AG20443 (cell line): Measurements from ENCODE around the gene AGMO.

ENCODE experiments used
- DNase-seq: peaks from one replicate; pipeline ENCODE4 v3.0.0; 2012; ENCODE audit warnings: low spot score, mixed read lengths

AGMO gene

DNA sequence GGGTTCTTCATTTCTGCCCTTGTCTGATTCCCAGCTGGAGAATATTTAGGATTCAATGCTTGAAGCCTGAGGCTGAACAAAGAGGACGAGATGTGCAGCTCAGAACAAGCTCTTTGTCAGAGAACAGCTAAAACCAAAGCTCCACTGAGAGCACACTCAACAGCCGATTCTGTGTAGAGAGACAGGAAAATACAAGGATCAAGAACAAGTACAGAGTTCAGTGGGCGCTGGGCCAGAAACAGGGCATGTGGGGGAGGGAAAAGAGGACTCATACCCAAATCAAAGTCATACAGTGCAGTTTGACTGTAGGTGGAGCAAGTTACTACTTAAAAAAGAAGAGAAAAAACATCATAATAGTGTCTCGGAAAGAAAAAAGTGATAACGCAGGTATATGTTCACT lies at the start of gene AGMO:
Gene AGMO (minus strand): TSS at position 181 of the 400 bp plus-strand sequence.
- DNase-seq, result no peak

DNA sequence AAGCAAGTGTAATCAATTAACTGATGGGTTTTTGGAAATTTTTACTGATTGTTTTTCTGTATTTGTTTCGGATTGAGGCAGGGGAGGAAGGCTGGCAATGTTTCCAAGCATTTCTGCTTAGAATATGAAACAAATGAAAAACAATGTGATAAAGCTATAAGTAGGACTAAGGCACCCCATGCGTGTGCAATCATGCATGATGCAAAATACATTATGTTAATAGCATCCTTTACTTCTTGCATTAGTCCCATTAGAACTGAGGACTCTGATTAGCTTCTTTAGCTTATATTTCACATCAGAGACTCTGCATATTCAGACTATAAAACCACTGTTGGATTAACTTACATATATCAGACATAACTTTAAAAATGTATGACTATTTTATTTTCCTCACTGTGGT lies 48.7 kb upstream of the AGMO start:
- DNase-seq, result no peak

GRCh38 chr7:15609287-15609686 lies 47.5 kb upstream of the AGMO start:
- no peak for DNase-seq

DNA sequence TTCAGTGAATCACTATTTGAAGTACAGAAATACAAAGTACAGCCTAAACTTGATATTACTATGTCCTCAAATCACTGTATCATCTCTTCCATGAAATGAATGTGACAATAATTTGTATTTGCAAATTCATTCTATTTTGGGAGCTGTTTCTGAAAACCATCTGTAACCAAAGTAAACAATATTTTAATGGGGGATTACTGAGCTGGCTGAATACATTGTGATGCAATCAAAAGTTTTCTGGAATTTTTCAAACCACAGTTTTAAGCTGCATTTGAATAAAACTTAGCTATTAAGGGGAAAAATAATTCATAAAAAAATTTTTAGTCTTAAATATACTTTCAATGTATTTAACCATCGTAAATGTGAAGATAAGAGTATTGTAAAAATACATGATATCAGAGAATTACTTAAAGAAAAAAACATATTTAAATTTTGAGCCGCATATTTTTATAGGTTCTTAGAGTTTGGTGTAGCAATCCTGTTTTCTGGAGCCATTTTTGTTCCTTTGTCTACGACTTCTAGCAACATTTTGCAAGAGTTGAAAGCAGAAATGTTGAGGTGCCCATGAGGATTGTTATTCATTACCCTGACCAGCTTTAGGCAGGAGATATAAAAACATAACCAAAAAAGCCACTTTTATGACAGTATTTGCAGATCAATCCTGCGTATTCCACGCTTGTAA lies 45.9 kb upstream of the AGMO start:
- no peak for DNase-seq

GRCh38 chr7:15606561-15606960 lies 44.7 kb upstream of the AGMO start:
- DNase-seq, result no peak

DNA sequence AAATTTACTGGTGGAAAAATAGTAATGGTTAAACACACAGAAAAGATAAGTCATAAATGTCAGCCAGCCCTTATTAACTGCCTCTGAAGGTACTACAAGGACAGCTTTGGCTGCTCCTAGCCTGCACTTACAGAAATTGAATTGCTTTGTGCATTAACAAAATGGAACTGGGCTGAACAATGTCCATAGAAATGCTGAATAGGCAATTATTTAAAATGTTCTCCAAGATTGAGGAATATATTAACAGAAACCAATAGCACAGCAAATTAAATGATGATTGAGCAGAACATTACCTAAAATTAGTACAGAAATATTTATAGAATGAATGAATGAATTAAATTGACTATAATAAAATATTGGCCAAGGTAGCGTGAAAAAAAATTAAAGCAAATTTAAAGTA lies 42.4 kb upstream of the AGMO start:
- no peak for DNase-seq

- DNase-seq, result no peak
These were observed 41.3 kb upstream of the AGMO start for GRCh38 chr7:15603124-15603523.

DNA sequence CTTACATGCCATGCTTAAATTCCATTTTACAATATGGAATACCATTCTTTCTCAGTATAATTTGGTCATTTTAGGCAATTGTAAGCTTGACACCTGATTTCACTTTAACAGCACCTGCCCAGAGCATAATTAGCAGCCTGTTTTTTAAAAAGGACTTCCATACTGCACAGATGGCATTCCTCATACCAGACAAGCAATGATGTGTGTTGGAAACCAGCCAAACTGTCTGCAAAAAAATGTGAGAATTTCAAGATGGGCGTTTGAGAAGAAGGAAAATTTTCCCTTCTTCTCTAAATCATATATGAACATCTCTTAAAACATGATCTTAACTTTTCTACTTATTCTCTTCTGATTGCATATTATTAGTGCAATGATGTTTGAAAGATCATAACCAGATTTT lies 40.4 kb upstream of the AGMO start:
- no peak for DNase-seq

GRCh38 chr7:15601175-15601574 lies 39.4 kb upstream of the AGMO start:
- DNase-seq, result no peak

GRCh38 chr7:15600298-15600697 lies 38.5 kb upstream of the AGMO start:
- DNase-seq, result no peak

DNA sequence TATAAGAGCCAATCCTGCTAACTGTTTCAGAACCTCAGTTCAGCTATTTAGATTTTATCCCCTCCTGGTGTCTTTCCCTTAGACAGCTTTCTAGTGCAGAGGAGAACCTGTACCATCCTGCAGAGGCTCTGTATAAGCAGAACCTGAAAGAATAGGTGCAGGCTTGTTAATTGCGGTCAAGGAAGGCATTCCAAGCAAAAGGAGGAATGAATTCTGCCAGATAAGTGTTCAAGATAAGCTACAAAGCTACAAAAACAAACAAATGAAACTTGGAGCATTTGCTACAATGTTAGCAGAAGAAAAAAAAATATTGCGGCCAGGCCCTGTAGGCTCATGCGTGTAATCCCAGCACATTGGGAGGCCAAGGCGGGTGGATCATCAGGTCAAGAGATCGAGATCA lies 32.6 kb upstream of the AGMO start:
- no peak for DNase-seq

DNA sequence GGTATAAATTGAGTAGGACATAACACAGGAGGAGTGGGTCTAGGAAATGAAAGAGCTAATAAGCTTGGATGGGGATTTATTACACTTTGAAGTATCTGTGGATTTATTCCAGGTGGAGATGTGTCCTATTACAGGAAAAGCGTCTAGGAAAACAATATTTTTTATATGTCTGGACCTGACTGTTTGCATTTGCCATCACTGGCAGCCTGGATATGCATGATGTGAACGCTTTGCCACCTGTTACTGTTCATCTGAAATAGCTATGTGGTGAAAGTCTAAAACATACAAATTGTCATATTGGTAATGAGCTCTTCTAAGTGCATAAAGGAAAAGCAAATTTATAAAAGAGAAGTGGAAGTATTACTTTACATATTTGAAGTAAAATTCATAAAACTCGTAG lies 31.6 kb upstream of the AGMO start:
- no peak for DNase-seq

GRCh38 chr7:15586266-15586665 lies 24.5 kb upstream of the AGMO start:
- no peak for DNase-seq

DNA sequence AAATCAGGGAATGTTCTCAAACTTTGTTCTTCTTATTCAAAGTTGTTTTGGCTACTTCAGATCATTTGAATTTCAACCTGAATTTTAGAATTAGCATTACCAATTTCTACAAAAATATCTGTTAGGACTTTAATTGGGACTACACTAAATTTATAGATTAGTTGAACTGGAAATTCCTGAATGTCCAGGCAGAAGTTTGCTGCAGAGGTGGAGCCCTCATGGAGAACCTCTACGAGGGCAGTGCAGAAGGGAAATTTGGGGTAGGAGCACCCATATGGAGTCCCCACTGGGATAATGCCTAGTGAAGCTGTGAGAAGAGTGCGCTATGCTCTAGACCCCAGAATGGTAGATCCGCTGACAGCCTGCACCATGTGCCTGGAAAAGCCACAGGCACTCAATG lies 22.8 kb upstream of the AGMO start:
- no peak for DNase-seq

DNA sequence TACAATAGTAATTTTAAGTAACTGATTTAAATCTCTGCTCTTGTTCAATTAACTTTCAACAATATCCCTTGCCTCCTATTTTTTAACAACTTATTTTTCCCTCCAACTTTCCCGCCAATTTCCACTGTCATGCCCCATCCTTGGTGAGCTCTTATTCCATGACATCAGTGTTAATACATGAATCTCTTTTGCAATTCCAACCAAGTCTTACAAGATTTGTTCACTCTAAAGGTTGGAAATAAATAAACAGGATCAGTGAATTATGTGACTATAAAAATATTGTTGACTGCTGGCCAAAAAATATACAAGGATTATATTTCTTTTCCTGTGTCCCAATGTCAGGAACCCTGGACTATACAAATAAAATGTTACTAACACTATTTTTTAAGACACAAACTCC lies 21.0 kb upstream of the AGMO start:
- DNase-seq, result no peak

GRCh38 chr7:15581352-15581951 lies 19.6 kb upstream of the AGMO start:
- no peak for DNase-seq

DNA sequence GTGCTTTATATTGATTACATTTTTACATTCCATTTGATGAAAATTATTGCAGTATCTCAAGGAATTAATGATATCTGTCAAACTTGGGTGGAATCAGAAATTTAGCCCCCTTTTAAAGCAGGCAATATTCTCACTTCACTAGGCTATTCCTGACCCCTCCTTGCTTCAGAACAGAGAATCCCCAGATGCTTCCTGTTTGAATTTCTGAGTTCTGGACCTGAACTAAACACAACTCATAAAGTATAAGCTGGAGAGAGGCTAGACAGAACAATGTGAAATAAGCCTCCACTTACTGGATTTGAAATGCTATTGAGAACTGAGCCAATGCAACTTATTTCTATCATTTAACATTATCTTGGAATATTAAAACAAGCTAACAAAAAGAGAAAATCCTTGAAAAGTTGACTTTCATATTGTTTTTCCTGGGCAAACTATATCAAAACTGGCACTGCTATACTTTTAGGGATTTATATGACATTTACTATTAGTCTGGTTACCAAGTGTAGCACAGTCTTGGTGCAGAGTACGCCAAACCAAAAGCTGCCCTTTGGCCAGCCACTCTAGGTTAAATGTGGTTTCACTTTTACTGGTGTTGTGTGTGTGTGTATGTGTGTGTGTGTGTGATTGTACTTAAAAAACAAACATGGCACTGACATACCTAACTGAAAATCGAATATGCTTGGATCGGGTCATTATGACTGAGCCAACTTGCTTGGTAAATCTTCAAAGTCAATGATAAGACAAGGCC lies 19.0 kb upstream of the AGMO start:
- no peak for DNase-seq

DNA sequence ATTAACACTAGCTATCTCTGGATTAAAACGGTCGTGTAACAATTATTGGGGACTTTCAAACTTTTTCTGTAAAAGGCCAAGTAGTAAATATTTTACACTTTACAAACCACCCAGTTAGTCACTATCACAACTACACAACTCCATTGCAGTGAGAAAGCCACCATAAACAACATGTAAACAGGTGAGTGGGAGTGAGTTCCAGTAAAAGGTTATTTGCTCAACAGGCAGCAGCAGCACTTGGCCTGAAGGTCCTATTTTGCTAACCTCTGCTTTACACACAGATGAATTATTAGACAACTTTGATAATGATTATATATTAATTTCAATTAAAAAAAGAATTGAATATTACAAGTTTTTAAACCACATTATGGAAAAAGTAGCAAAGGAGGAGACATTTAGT lies 15.8 kb upstream of the AGMO start:
- DNase-seq, result no peak

DNA sequence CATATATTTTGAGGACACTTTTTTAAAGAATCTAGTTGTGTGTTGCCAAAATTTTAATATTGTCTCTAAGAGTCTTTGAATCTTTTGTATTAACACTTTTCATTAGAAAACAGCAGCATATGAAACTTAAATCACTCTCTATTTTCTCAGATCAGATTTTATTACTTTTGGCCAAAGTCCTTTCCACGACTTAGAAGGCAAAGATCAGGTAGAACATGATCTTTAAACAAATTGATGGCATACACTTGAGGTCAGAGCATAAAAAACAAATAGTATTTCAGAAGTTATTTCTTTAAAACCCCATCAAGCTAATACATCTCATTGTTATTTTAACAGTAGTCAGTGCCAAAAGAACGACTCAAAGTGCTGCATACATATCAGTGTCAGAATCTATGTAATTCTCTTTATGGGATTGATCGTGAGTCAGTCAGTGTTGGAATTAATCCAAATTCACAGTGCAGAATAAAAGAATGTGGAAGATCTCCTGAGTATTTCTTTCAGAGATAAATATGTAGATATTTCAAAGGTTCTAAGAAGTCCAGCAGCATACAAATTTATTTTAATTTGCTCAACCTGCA lies 9.6 kb upstream of the AGMO start:
- DNase-seq, result no peak

DNA sequence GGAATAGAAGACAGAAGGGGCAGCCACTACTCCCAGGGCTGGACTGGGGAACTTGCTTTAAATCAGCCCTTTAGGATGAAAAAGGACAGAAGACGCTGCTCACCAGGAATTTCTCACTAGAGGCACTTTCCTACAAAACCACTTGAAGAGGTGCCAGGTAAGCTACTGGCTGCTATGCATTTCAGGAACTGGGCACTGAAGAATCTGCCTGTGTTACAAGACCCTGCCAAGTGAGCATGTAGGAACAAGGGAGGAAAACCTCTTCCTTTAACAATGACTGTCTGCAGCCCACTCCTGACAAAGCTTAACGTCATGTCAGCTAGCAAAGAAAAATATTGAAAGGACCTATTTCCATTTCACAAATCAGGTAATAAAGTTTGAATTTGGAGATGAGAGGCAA lies 5.8 kb upstream of the AGMO start:
- no peak for DNase-seq

GRCh38 chr7:15567036-15567435 lies 5.2 kb upstream of the AGMO start:
- no peak for DNase-seq

- no peak for DNase-seq
These were observed 4.7 kb upstream of the AGMO start for GRCh38 chr7:15566476-15566875.

DNA sequence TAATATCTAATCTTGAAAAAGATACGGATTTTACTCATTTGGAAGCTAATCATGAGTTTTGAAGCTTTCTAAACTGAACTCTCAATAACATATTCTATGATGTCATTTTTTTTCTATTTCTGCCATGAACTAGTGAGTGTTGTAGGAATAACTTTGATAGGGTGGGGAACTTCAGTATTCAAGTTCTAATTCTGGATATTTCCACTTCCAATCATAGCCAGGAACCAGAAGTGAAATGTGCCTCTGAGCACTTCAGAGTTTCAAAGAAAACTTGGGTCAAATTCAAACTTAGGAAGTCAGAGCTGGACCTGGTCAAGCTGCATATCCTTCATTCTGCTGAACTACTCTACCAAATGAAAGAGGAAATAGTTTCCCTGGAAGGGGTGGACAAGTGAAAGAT lies 847 bp downstream of the AGMO start:
- DNase-seq, result no peak
